Skeletal muscle cell (primary cell): ENCODE results near the gene DACT2.
"Not testable (repeated sequence)": the region's sequence is repeated elsewhere in the genome, so short reads cannot be mapped to it uniquely, and the experiment has no call there.

Experiments
- DNase-seq: peaks from one replicate; pipeline ENCODE4 v3.0.0-alpha.2; 2010; ENCODE audit warnings: low read depth
- H3K4me3 ChIP-seq: 2 replicates; pipeline ENCODE4 v1.5.1; 2011; ENCODE audit warnings: low read depth, mild to moderate bottlenecking, control low read depth, low read length, moderate library complexity

Gene DACT2, protein sequence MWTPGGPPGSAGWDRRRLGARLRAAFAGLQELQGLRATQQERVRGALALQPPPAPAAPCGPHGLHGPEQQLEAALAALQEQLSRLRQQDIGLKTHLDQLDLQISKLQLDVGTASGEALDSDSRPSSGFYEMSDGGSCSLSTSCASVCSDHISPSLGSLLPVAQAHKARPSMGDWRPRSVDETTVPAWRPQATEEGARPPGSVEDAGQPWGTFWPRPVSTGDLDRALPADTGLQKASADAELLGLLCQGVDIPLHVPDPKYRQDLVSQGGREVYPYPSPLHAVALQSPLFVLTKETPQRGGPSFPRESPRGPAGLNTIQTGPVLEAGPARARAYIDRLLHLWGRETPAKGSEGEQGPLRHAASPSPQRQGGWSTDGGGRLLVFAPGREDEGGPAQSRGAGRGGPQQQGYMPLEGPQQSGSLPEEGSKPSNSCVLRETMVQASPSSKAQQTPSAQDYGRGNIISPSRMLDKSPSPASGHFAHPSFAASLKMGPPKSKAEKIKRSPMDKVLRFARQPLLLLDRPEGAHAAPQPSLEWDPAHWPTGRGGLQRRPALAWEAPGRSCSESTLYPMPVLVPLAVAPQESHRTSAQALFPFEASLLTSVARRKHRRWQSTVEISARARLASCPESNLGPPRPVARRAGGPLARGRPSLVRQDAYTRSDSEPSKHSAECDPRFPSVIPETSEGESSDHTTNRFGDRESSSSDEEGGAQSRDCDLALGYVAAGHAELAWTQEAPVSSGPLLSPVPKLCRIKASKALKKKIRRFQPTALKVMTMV

DNA sequence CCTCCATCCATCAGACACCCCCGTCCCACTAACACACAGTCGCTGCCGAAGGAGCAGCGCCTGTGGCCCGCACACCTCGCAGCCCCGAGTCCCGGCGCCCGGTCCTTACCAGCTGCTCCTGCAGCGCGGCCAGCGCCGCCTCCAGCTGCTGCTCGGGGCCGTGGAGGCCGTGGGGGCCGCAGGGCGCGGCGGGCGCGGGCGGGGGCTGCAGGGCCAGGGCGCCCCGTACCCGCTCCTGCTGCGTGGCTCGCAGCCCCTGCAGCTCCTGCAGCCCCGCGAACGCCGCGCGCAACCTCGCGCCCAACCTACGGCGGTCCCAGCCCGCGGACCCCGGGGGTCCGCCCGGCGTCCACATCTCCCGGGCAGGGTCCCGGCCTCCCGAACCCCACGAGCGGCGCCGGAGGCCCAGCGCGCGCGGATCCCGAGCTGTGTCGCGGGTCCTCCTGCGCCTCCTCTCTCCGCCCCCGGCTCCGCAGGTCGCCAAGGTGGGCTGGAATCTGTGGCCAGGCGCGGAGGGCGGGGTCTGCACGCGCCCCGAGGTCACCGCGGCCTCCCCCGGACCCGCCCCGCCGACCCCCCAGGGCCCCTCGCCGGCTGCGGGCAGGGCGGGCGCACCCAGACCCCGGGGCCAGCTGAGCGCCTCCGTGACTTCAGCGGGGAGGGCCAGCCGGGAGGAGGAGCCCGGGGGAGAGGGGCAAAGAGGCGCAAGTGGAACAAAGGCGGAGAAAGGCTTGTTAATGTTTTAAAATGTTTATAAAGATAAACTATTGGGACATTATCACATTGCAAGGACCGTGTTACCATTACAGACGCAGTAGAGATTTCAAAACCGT, at the start of gene DACT2:
Gene DACT2 (minus strand): TSS at position 499 of the 833 bp plus-strand sequence. CDS start 144 bp downstream, at position 355.
- DNase-seq = no peak
- H3K4me3 ChIP-seq = no peak within 1 kb of the TSS

DNA sequence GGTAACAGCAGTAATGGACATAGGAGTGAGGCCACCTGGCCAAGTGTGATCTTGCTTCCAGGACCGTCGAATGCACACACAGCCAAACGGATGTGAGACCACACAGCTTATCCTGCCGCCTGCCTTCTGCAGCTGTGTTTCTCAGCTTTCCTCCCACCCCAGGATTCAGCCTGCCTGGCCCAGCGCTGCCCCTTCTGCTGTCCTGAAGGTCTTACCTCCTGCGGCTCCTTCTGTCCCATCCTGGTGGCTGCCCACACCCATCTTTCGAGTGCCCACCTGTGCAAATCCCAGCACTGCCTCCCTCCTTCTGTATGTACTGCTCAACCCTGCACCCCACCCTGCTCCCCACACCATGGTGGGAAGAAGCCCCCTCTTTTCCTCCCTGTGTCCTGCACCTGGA, 49.4 kb upstream of the DACT2 start:
- no peak for DNase-seq
- no peak overlapping the region for H3K4me3 ChIP-seq

DNA sequence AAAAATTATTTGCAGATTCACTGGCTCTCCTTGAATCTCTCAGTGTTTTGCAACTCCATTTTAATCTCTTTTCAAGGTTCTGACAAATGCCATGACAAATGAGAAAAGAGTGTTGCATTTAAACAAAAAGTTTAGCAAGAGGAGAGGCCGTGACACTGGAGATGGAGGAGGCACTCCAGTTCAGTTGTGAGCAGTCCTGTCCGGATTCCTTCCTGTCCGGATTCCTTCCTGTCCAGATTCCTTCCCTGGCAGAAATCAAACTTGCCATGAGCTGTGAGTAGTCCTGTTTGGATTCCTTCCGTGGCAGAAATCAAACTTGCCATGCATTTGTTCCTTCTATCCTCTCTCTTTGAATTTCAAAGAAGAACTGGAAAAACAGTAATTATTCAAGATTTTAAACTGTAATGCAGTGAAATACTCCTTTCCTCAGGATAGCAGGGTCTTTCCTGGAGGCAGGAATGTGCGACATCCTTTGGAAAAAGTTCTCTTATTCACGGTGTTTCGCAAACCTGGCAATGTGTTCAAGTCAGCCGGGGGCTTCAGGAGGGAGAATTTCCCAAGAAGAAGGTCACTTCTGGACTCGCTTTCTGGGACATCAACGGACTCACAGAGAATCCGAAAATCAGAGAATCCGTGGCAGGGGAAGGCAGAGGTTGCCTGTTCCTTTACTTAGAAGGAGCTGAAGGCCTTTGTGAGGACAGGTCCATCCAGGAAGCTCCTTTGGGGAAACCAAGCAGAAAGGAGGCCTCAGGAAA, 48.7 kb upstream of the DACT2 start:
- no peak overlapping the region for H3K4me3 ChIP-seq
- DNase-seq = no peak

DNA sequence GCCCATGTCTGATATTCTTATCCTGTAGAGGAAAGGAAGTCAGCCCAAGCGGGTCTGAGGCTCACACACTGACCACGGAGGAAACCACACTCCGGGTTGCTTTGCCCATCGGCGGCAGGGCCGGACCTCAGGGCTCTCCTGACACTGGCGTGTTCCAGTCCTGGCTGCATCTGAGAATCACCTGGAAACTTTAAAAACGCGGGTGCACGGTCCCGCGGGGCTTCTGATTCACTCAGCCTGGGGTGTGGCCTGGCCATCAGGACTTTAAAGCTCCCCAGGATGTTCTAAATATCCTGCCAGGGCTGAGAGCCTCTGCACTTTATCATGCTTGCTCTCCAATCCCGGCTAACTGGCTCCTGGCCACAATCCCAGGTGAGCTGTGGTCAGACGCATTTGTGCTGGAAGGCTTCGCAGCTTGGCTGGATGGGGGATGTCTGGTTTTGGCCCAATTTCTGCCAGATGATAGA, 47.7 kb upstream of the DACT2 start:
- no peak overlapping the region for H3K4me3 ChIP-seq

DNA sequence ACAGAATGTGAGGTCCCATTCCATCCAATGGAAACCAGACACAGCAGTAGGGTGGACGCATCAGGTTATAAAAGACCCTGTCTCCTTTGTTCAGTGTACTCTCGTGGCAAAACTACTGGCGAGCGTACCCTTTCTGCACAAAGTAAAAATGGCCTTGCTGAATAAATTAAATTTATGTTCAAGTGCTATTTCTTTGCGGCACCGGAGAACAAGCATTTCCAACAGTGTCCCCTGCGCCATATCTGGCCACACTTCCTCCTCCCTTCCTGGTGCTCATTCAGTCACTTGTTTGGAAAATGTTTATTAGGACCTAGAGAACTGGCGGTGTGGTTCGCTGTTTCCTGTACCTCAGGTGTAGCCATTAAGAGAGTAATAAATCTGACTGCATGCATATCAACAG, 46.9 kb upstream of the DACT2 start:
- no peak for DNase-seq
- no peak overlapping the region for H3K4me3 ChIP-seq

More for the DNA sequence above, 47.7 kb upstream of the DACT2 start:
- DNase-seq = no peak

DNA sequence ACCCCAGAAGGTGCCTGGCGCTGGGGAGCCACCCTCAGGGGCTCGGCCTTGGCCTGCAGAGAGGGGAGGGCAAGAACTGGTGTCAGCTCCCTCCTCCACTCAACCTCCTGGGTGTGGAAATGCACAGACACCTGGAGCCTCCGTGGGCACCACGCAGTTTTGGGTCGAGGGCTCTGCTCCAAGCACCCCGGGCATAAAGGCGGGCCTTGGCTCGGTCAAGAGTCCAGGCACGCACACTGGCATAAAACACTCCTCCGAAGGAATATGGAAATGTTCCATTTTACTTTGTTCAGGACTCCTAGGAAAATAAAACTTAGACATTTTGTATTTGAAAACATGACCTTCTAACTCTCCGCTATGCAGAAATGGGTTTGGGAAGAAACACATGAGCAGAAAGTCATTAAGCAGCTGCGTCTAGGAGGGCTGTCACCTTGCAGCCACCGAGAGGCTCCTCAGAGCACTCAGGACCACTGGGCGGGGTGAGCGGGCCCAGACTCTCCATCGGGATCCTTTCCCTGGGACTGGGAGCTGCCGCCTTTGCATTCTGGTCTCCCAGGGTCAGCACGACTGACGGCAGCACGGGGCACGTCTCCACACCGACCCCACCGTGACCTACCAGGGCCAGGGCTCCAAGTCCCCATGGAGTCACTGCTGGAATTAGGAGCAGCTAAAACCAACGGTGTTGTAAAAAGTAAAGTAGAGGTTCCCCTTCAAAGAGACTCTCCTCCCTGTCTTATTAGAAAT, 46.0 kb upstream of the DACT2 start:
- no peak overlapping the region for H3K4me3 ChIP-seq
- no peak for DNase-seq

DNA sequence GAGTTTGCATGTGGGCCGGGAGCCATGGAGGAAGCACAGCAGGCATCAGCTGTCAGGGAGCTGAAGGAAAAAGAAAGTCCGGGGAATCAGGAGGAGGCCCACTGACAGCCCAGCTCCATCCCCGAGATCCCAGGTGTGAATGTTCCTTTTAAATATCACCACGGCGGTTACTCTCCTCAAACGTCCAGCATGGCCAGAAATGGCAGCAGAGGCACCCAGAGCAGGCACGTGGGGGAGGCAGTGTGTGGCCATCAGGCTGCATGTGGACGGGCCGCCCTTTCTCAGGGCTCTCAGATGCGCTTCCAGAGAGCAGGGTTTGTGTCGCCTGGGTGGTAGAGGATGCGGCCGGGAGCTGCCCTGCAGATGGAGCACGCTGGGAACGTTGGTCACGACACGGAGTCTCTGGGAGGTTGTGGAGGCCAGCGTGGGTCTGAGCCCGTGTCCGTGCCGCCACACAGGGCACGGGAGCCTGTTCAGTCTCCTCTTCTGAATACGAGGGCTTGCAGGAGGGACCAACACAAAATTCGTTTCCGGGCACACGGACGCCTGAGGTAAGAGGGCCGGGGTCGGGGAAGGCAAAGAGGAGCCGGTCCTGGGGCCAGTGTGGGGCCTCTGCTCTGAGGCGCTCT, 45.3 kb upstream of the DACT2 start:
- DNase-seq = no peak
- H3K4me3 ChIP-seq = no peak overlapping the region

DNA sequence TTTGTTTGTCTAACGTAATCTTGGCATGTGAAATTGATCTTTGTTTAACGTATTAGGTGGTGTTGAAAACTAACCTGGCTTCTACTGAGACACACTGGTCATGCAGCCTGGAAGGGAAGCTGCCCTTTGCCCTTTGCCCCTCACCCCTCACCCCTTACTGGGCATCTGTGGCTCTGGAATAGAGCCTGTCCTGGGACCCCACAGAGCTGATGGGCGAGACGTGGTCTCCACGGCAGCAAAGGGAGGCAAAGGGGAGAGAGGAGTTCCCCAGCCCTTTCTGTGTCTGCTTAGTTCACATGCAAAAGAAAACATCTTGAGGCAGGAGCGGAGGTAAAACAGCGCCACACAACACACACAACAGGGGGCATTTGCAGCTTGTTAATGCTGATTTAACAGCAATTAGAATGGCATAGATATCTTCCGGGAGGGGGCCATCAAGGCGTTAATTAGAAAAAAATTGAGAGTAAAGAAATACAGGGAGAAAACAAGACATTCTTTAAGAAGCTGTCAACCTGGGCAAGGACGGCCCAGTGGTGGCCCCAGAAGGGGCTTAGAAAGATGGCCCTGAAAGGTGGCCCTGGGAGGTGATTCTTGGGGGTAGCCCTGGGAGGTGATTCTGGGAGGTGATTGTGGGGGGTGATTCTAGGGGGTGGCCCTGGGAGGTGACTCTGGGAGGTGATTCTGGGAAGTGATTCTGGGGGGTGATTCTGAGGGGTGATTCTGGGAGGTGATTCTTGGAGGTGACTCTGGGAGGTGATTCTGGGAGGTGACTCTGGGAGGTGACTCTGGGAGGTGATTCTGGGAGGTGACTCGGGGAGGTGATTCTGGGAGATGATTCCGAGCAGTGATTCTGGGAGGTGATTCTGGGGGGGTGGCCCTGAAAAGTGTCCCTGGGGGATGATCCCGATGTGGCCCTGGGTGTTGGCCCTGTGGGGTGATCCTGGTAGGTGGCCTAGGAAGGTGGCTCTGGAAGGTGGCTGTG, 44.5 kb upstream of the DACT2 start:
- no peak for DNase-seq
- no peak overlapping the region for H3K4me3 ChIP-seq

DNA sequence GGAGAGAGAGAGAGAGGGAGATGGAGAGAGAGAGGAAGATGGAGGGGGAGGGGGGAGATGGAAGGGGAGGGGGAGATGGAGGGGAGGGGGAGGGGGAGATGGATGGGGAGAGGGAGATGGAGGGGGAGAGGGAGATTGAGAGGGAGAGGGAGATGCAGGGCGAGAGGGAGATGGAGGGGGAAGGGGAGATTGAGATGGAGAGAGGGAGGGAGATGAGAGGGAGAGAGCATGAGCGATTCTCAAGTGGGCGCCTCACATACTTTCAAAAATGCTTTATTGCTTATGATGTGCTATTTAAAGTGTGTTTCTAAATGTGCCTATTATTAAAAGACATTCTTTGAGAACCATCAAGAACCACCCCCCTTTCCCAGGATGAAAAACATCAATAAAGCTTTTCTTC, 43.7 kb upstream of the DACT2 start:
- no peak overlapping the region for H3K4me3 ChIP-seq

DNA sequence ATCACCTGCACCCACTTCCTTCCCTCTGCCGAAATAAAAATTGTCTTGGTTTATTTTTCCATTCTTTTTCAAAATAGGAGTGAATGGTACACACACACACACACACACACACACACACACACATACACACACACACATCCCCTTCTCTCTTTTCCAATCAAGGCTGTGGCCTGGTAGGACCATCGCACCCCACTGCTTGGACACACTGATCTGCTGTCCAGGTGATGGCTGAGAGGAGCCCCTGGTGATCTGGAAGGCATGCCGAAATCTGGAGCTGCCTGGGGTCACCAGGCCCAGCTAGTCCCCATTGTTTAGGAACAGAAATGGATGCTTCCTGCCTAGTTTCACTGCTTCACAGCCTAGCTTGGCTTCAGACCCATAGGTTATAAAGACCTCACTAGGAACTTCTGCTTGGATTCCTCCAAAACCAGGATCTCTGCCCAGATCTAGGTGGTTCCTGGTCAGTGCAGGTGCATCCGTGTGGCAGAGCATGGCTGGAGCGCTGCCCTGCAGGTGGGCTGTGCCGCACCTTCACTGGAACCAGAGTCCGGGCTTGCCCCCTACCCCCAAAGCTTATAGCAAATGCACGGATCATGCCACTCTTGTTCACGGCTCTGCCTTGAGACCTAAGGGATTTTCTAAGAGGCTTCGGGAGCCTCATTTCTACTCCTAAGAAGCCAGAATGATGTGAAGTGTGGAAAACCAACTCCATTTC, 42.9 kb upstream of the DACT2 start:
- no peak for DNase-seq
- no peak overlapping the region for H3K4me3 ChIP-seq

More for the DNA sequence above, 43.7 kb upstream of the DACT2 start:
- no peak for DNase-seq

DNA sequence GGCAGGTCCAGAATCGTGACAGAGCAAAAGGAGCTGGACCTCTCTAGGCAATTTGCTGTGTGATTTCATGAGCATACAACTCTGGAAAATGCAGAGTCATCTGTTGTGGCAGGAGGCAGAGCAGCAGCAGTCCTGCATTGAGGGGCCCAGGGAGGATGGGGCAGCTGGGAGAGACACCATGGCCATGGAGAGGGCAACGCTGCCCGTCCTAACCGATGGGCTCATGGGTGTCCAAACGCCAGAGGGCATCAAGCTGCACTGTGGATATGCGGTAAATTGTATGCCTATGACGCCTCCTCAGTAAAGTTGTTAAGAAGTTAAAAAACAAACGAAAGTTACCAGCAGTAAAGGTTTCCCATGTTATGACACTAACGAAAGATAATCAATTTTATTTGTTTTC, 42.2 kb upstream of the DACT2 start:
- DNase-seq = no peak
- H3K4me3 ChIP-seq = no peak overlapping the region

DNA sequence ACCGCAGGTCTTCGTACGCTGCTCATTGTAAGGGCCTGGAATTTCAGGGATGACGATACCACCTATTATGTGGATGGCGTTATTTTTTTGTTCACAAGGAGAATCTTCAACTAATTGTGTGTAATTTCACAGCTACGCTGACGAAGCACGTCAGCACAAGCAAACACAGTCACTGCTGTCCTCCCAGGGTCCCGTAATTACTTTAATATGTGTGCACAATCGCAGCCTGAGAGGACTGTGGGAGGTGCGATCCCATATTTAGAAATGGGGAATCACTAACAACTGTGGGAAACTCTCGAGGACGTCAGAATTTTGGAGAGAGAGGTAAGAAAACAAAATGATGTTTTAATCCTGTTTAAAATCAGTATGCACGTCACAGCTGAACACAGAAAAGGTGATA, 40.2 kb upstream of the DACT2 start:
- DNase-seq = no peak
- H3K4me3 ChIP-seq = no peak overlapping the region

DNA sequence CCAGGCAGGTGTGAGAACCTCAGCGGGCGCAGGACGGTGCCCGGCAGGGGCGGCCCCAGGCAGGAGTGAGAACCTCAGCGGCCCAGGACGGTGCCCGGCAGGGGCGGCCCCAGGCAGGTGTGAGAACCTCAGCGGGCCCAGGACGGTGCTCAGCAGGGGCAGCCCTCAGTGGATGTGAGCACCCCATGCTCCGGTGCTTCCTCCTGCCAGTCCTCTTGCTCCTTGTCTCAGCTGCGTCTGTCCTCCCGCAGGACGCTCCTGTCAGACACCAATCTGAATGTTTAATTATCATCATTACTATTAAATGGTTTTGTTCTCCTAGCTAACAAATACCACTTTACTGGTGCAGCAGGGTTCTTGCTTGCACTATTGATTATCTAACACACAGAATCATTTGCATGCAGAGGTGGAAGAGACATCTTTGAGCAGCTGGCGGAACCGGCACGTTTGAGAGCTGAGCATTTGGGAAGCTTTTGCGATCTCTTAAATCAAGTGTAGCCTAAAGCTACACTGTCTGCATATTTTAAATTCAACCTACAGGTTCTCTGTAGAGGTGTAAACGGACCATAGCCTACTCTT, 39.4 kb upstream of the DACT2 start:
- no peak for DNase-seq
- H3K4me3 ChIP-seq = no peak overlapping the region

DNA sequence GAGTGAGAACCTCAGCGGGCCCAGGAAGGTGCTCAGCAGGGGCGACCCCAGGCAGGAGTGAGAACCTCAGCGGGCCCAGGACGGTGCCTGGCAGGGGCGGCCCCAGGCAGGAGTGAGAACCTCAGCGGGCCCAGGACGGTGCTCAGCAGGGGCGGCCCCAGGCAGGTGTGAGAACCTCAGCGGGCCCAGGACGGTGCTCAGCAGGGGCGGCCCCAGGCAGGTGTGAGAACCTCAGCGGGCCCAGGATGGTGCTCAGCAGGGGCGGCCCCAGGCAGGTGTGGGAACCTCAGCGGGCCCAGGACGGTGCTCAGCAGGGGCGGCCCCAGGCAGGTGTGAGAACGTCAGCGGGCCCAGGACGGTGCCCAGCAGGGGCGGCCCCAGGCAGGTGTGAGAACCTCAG, 37.3 kb upstream of the DACT2 start:
- H3K4me3 ChIP-seq, DNase-seq: not testable (repeated sequence)

DNA sequence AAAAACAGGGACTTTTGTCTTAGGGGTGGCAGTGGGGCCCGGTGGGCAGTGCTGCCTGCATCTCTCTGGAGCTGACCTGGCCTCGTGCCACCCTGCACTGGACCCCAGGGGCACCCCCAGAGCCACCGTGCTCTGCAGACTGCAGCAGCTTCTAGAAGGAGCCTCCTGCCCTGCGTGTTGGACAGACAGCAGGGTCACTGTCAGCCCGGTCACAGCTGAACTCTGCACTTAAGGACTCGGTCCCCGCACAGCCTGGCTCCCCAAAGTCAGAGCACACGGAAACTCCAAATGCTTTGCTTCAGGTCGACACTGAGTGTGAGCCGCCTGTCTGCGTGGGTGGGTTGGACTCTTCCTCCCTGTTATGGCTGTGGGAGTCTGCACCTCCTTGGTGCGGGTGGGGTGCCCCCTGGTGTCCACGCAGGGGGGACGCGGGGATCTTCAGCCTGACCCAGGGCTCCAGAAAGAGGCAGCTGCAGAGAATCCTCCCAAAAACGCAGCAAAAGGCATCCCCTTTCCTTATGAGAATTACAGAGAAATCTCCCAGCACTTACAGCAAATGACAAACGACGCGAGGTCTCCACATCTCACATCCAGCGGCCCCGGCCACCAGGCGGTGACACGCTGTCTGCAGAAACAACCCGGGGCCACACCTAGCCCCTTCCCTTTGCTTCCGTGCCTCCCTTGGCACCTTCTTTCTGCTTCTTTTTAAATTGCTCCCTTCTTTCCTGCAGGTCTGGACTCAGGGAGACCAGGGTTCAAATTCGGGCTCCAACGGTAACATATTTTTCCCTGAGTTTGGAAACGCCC, 36.3 kb upstream of the DACT2 start:
- H3K4me3 ChIP-seq = no peak overlapping the region
- DNase-seq = no peak
